ENCODE results near the gene KIF9. TPM values are rescaled to one million over a fixed set of nuclear protein-coding genes. Genes with fewer than 3 reads are reported as not detected.
"Not testable (repeated sequence)": the region's sequence is repeated elsewhere in the genome, so short reads cannot be mapped to it uniquely, and the experiment has no call there.

Gene KIF9
- total RNA-seq, 4 donors from 2014 or later: 6.1 to 14.7 (median 12.0) TPM

DNA sequence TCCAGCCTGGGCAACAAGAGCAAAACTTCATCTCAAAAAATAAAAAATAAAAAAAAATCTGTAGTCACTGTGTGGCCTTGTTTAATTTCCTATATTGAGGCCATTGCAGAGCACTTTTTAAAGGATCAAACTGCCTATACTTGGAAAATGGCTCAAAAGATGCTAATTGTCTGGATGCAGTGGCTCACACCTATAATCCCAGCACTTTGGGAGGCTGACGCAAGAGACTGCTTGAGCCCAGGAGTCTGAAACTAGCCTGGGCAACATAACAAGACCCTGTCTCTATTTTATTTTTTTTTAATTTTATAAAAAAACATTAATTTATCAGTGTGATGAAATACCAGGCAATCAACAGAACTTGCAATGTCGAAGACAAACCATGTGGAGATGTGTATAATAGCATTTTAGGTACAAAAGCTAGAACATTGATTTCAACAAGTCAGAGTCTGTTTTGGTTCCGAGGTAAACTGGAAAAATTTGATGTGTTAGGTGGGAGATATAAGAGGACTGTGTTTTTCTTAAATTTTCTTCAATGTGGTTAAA lies 71.7 kb downstream of the KIF9 start:
- no peak for DNase-seq (ENCODE audit: low spot score in 2 of 2)
- intact Hi-C loops (cut with DNase I; ENCODE audit: low total_unique reads): no loop called here
- no peak overlapping the region for H3K4me3 ChIP-seq (ENCODE audit: low read depth, poor library complexity, severe bottlenecking)
- WGBS, 2 donors: 93 to 98% methylated on average over 3 of the region's 3 CpGs
- TF ChIP-seq, protein P1, sequence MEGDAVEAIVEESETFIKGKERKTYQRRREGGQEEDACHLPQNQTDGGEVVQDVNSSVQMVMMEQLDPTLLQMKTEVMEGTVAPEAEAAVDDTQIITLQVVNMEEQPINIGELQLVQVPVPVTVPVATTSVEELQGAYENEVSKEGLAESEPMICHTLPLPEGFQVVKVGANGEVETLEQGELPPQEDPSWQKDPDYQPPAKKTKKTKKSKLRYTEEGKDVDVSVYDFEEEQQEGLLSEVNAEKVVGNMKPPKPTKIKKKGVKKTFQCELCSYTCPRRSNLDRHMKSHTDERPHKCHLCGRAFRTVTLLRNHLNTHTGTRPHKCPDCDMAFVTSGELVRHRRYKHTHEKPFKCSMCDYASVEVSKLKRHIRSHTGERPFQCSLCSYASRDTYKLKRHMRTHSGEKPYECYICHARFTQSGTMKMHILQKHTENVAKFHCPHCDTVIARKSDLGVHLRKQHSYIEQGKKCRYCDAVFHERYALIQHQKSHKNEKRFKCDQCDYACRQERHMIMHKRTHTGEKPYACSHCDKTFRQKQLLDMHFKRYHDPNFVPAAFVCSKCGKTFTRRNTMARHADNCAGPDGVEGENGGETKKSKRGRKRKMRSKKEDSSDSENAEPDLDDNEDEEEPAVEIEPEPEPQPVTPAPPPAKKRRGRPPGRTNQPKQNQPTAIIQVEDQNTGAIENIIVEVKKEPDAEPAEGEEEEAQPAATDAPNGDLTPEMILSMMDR (IDR thresholded peaks at IDR 0.05): no peak
- no peak for TF ChIP-seq POLR2A (IDR thresholded peaks at IDR 0.05)

DNA sequence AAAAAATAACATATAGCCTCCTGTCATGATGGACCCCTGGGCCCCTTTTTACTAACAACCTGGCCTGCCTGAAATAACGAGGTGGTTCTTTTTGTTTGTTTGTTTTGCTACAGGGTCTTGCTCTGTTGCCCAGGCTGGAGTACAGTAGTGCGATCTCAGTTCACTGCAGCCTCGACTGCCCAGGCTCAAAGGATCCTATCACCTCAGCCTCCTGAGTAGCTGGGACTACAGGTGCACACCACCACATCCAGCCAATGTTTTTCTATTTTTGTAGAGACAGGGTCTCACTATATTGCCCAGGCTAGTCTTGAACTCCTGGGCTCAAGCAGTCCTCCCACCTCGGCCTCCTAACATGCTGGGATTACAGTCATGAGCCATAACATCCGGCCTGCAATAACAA lies 76.6 kb downstream of the KIF9 start:
- H3K4me3 ChIP-seq (ENCODE audit: low read depth, poor library complexity, severe bottlenecking); intact Hi-C loops (cut with DNase I; ENCODE audit: low total_unique reads); DNase-seq (ENCODE audit: low spot score in 2 of 2): not testable (repeated sequence)
- 95 to 96% methylated on average over 5 of the region's 5 CpGs for WGBS, 2 donors

DNA sequence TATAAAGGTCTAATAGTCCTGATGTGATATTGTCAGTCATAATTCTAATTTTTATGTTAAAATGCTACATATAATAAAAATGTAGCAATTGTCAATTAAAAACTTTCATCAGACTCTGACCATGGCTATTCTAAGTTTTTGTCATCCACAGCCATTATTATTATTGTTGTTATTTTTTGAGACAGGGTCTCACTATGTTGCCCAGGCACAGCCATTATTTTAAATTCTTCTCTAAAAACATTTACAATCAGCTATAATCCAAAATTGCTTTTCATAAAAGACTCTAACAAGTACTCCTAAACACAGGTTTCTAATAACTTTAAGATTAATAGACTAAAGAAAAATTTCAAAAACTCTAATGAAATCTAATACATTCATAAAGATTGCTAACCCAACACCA lies 77.7 kb downstream of the KIF9 start:
- H3K4me3 ChIP-seq (ENCODE audit: low read depth, poor library complexity, severe bottlenecking): no peak overlapping the region
- no peak for DNase-seq (ENCODE audit: low spot score in 2 of 2)
- intact Hi-C loops (cut with DNase I; ENCODE audit: low total_unique reads): no loop called here
- TF ChIP-seq POLR2A (IDR thresholded peaks at IDR 0.05): no peak
- TF ChIP-seq, protein P1 (IDR thresholded peaks at IDR 0.05): no peak

DNA sequence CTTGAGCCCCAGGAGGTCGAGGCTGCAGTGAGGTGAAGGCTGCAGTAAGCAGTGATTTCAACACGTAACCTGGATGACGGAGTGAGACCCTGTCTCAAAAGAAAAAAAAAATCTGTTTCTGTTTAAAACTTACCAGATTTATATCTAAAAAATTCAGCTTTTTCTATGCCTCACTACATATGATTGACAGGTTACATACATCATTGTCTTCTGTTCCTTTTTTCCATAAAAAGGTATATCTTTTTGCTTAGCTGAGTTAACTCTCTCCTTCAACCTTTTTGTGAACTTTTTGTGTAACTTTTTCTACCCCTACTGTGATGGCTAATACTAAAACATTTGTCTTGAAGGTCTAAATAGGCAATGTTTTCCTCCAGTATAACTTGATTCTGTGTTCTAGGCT lies 80.1 kb downstream of the KIF9 start:
- TF ChIP-seq, protein P1 (IDR thresholded peaks at IDR 0.05): no peak
- TF ChIP-seq POLR2A (IDR thresholded peaks at IDR 0.05): no peak
- intact Hi-C loops (cut with DNase I; ENCODE audit: low total_unique reads): no loop called here
- DNase-seq (ENCODE audit: low spot score in 2 of 2): no peak
- WGBS, 2 donors: 88 to 93% methylated on average over 3 of the region's 3 CpGs
- no peak overlapping the region for H3K4me3 ChIP-seq (ENCODE audit: low read depth, poor library complexity, severe bottlenecking)

DNA sequence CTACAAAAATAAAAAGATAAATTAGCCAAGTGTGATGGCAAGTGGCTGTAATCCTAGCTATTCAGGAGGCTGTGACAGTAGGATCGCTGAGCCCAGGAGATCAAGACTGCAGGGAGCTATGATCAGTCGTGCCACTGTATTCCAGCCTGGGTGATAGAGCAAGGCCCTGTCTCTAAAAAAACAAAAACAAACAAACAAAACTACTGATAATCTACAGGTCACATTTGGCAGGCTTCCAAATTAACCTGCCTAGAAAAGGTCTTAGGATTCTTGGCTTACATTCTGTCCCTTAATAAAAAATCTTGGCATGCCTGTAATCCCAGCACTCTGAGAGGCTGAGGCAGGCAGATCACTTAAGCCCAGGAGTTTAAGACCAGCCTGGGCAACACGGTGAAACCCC lies 85.3 kb downstream of the KIF9 start:
- no peak for DNase-seq (ENCODE audit: low spot score in 2 of 2)
- no peak overlapping the region for H3K4me3 ChIP-seq (ENCODE audit: low read depth, poor library complexity, severe bottlenecking)
- TF ChIP-seq, protein P1 (IDR thresholded peaks at IDR 0.05): no peak
- no peak for TF ChIP-seq POLR2A (IDR thresholded peaks at IDR 0.05)
- WGBS, 2 donors: 82 to 91% methylated on average over 3 of the region's 3 CpGs
- intact Hi-C loops (cut with DNase I; ENCODE audit: low total_unique reads): no loop called here

DNA sequence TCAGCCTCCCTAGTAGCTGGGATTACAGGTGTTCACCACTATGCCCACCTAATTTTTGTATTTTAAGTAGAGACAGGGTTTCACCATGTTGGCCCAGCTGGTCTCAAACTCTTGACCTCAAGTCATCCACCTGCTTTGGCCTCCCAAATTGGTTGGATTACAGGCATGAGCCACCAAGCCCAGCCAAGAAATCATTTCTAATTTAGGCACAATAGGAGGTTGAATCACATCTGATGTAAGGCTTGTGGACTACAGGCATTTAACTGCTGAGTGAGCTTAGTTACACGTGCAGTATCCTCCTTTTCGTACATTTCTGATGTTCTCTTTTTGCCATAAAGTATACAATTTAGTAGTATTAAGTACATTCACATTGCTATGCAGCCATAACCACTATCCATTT lies 87.6 kb downstream of the KIF9 start:
- intact Hi-C loops (cut with DNase I; ENCODE audit: low total_unique reads): no loop called here
- 89 to 93% methylated on average over 2 of the region's 2 CpGs for WGBS, 2 donors
- TF ChIP-seq, protein P1 (IDR thresholded peaks at IDR 0.05): no peak
- TF ChIP-seq POLR2A (IDR thresholded peaks at IDR 0.05): no peak
- no peak for DNase-seq (ENCODE audit: low spot score in 2 of 2)
- H3K4me3 ChIP-seq (ENCODE audit: low read depth, poor library complexity, severe bottlenecking): no peak overlapping the region

Measured in lower leg skin (tissue), 4 donors.